CD4-positive, alpha-beta T cell treated with Interleukin-6 for 4 hours (primary cell): ENCODE data around the gene CDHR1.

Experiments
- DNase-seq: peaks from one replicate; pipeline ENCODE4 v3.0.0-alpha.2; 2020; ENCODE audit warnings: mixed read lengths

The CDHR1 gene

DNA sequence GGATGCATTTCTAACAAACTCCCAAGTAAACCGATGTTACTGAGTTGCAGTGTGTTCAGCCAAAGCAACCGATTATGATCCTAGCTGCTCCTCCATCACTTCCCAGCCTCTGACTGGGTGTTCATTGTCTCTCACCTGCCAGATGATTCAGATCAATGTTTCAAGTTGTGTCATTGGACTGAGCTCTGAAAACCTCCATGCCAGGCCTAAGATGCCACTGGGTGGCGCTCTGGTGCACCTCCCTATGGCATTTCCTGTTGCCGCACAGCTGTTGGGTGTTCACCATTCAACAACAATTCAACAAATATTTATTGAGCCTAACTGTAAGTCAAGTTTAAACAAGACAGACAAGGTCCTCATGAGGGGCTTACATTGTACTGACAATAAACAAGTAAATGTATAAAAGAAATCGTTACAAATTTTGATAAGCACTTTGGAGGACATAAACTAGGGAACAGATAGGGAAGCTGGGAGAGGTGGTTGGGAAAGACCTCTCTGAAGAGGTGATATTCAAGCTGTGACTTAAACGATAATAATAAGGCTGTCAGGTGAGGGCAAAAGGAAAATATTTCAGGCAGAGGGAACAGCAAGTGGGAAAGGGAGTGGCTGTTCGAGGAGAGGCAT is 73.3 kb downstream of the CDHR1 start:
- DNase-seq: peak; percentile 63

DNA sequence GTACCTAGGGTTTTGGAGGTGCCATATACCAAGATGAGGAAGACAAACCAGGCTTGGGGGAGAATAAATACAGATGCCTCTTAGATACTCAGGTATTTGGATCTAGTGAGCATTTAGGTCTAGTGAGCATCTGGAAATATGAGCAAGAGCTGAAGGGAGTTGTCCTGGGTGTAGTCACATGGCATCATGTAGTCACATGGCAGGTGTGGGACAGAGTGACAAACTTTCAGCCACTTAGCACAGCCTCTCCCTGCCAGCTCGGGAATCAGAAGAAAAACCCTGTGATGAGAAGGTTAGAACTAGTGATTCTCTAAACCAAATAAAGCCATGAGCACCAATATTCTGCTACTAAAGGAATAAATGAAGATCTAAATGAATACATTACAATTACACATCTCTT is 74.8 kb downstream of the CDHR1 start:
- DNase-seq: no peak
